HCT116 (cell line): Measurements from ENCODE around the gene ARHGAP10.

Experiments used
- EGR1 ChIP-seq: IDR thresholded peaks from 2 replicates; pipeline ENCODE4 v1.6.1; 2012; ENCODE audit warnings: low read depth
- POLR2A ChIP-seq: IDR thresholded peaks from 2 replicates; pipeline ENCODE4 v1.7.0; 2011; ENCODE audit warnings: borderline replicate concordance; ENCODE audit not compliant: insufficient read depth, insufficient read length; ENCODE audit errors: extremely low read depth

- TF ChIP-seq POLR2A (no peak), EGR1 (no peak)
Measured at GRCh38 chr4:147874109-147874508, 142.2 kb downstream of the ARHGAP10 start.
